ENCODE measurements around the gene ULK4.

The ULK4 gene

GRCh38 chr3:41243183-41243582, 718.7 kb downstream of the ULK4 start:
- no peaks in the 10 kb centered on the region for H4K20me1 ChIP-seq (ENCODE audit: insufficient read depth, low read length, poor library complexity, severe bottlenecking)
- H3K9me3 ChIP-seq (ENCODE audit: insufficient read depth, low read depth, low read length) = no peaks in the 10 kb centered on the region
- no peaks in the 10 kb centered on the region for H3K27me3 ChIP-seq (ENCODE audit: insufficient read depth, low read length, poor library complexity, severe bottlenecking)
- no peaks in the 10 kb centered on the region for H3K4me1 ChIP-seq (ENCODE audit: insufficient read depth, low read length, poor library complexity, severe bottlenecking)
- no peak overlapping the region for H3K4me2 ChIP-seq (ENCODE audit: low read depth, low read length, poor library complexity, severe bottlenecking)
- no peak overlapping the region for H3K9ac ChIP-seq (ENCODE audit: low read depth, low read length, poor library complexity, severe bottlenecking)
- H3F3A ChIP-seq (ENCODE audit: low read depth) = no peaks in the 10 kb centered on the region
- no peak overlapping the region for H3K4me3 ChIP-seq (ENCODE audit: low read length, poor library complexity, severe bottlenecking)
- H3K9me2 ChIP-seq (replicated peaks; ENCODE audit: low read depth, low read length) = no peaks in the 10 kb centered on the region
- H2AFZ ChIP-seq (ENCODE audit: low read length) = no peak overlapping the region
- H3K79me2 ChIP-seq (ENCODE audit: insufficient read depth, low read length) = no peaks in the 10 kb centered on the region
- H3K36me3 ChIP-seq (ENCODE audit: insufficient read depth, low read length) = peaks cover 46% of the 10 kb centered on the region
- TF ChIP-seq EZH2phosphoT487 (IDR thresholded peaks at IDR 0.05; ENCODE audit: borderline replicate concordance) = no peak
- no peak for TF ChIP-seq CTCF (conservative IDR thresholded peaks at IDR 0.05; ENCODE audit: low read length)

GRCh38 chr3:41241800-41242571, 719.9 kb downstream of the ULK4 start:
- no peak overlapping the region for H3K4me2 ChIP-seq (ENCODE audit: low read depth, low read length, poor library complexity, severe bottlenecking)
- no peaks in the 10 kb centered on the region for H3K79me2 ChIP-seq (ENCODE audit: insufficient read depth, low read length)
- H3K9me3 ChIP-seq (ENCODE audit: insufficient read depth, low read depth, low read length) = no peaks in the 10 kb centered on the region
- no peaks in the 10 kb centered on the region for H4K20me1 ChIP-seq (ENCODE audit: insufficient read depth, low read length, poor library complexity, severe bottlenecking)
- no peak overlapping the region for H3K9ac ChIP-seq (ENCODE audit: low read depth, low read length, poor library complexity, severe bottlenecking)
- TF ChIP-seq CTCF (conservative IDR thresholded peaks at IDR 0.05; ENCODE audit: low read length) (no peak), EZH2phosphoT487 (IDR thresholded peaks at IDR 0.05; ENCODE audit: borderline replicate concordance) (no peak)
- no peak overlapping the region for H2AFZ ChIP-seq (ENCODE audit: low read length)
- H3K9me2 ChIP-seq (replicated peaks; ENCODE audit: low read depth, low read length) = no peaks in the 10 kb centered on the region
- H3K4me1 ChIP-seq (ENCODE audit: insufficient read depth, low read length, poor library complexity, severe bottlenecking) = no peaks in the 10 kb centered on the region
- no peak overlapping the region for H3K4me3 ChIP-seq (ENCODE audit: low read length, poor library complexity, severe bottlenecking)
- H3K36me3 ChIP-seq (ENCODE audit: insufficient read depth, low read length) = peaks cover 58% of the 10 kb centered on the region
- no peaks in the 10 kb centered on the region for H3F3A ChIP-seq (ENCODE audit: low read depth)
- no peaks in the 10 kb centered on the region for H3K27me3 ChIP-seq (ENCODE audit: insufficient read depth, low read length, poor library complexity, severe bottlenecking)

GRCh38 chr3:41241161-41241560, 720.7 kb downstream of the ULK4 start:
- Histone ChIP-seq H2AFZ (ENCODE audit: low read length) (no peak overlapping the region), H3K9me2 (replicated peaks; ENCODE audit: low read depth, low read length) (no peaks in the 10 kb centered on the region), H3K4me3 (ENCODE audit: low read length, poor library complexity, severe bottlenecking) (no peak overlapping the region), H3K4me2 (ENCODE audit: low read depth, low read length, poor library complexity, severe bottlenecking) (no peak overlapping the region), H3F3A (ENCODE audit: low read depth) (no peaks in the 10 kb centered on the region), H3K79me2 (ENCODE audit: insufficient read depth, low read length) (no peaks in the 10 kb centered on the region), H3K9me3 (ENCODE audit: insufficient read depth, low read depth, low read length) (no peaks in the 10 kb centered on the region), H4K20me1 (ENCODE audit: insufficient read depth, low read length, poor library complexity, severe bottlenecking) (no peaks in the 10 kb centered on the region), H3K4me1 (ENCODE audit: insufficient read depth, low read length, poor library complexity, severe bottlenecking) (no peaks in the 10 kb centered on the region), H3K9ac (ENCODE audit: low read depth, low read length, poor library complexity, severe bottlenecking) (no peak overlapping the region), H3K27me3 (ENCODE audit: insufficient read depth, low read length, poor library complexity, severe bottlenecking) (no peaks in the 10 kb centered on the region), H3K36me3 (ENCODE audit: insufficient read depth, low read length) (peaks cover 66% of the 10 kb centered on the region)
- TF ChIP-seq EZH2phosphoT487 (IDR thresholded peaks at IDR 0.05; ENCODE audit: borderline replicate concordance) (no peak), CTCF (conservative IDR thresholded peaks at IDR 0.05; ENCODE audit: low read length) (no peak)
